ENCODE measurements around the gene PRMT1.

DNA sequence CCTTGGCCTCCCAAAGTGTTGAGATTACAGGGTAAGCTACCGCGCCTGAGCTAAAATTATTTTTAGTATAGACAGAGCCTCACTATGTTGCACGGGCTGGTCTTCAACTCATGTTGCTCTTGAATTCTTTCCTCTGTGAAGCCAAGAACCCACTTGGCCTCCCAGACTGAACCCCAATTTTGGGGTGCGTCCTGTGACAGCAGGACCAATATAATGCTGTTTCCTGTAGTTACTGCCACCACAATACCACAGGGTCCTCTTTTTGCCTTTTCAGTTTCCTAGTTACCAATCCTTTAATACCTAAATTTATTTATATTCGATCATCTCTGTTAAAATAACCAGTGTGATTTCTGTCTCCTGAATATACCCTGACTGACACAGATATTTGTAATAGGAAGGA is 53.1 kb downstream of the PRMT1 start:
- TF ChIP-seq CTCF (IDR thresholded peaks at IDR 0.05; ENCODE audit: insufficient read depth, low read depth, low read length) = no peak
- no peak for TF ChIP-seq EZH2 (IDR thresholded peaks at IDR 0.05; ENCODE audit: insufficient read depth, low read length)

Measured in astrocyte (in vitro differentiated cells and primary cell).